NCI-H510A (cell line): Measurements from ENCODE around the gene EVA1C.
"Not testable (repeated sequence)": the region's sequence is repeated elsewhere in the genome, so short reads cannot be mapped to it uniquely, and the experiment has no call there.

ENCODE experiments used
- DNase-seq: peaks from one replicate; lab custom pipeline; 2025; lab: John Stamatoyannopoulos, UW

The EVA1C gene

GRCh38 chr21:32530809-32531208 is 118.3 kb downstream of the EVA1C start:
- not testable (repeated sequence) for DNase-seq

GRCh38 chr21:32531561-32531960 is 119.1 kb downstream of the EVA1C start:
- DNase-seq: not testable (repeated sequence)

- DNase-seq: no peak
Observed at GRCh38 chr21:32532636-32533035, 120.1 kb downstream of the EVA1C start.

- no peak for DNase-seq
Observed at GRCh38 chr21:32533053-32533452, 120.5 kb downstream of the EVA1C start.

GRCh38 chr21:32533611-32534010 is 121.1 kb downstream of the EVA1C start:
- DNase-seq: no peak

- DNase-seq: no peak
Observed at GRCh38 chr21:32534113-32534512, 121.6 kb downstream of the EVA1C start.

- no peak for DNase-seq
Observed at GRCh38 chr21:32535612-32536011, 123.1 kb downstream of the EVA1C start.

- no peak for DNase-seq
Observed at GRCh38 chr21:32537569-32537881, 125.0 kb downstream of the EVA1C start.

- DNase-seq: no peak
Observed at GRCh38 chr21:32538147-32538792, 125.8 kb downstream of the EVA1C start.

- DNase-seq: no peak
Observed at GRCh38 chr21:32539378-32539777, 126.9 kb downstream of the EVA1C start.

- DNase-seq: not testable (repeated sequence)
Observed at GRCh38 chr21:32543056-32543455, 130.6 kb downstream of the EVA1C start.

- no peak for DNase-seq
Observed at GRCh38 chr21:32543975-32544374, 131.5 kb downstream of the EVA1C start.

- DNase-seq: no peak
Observed at GRCh38 chr21:32544697-32545096, 132.2 kb downstream of the EVA1C start.

GRCh38 chr21:32545948-32546441 is 133.5 kb downstream of the EVA1C start:
- no peak for DNase-seq

GRCh38 chr21:32547018-32547417 is 134.5 kb downstream of the EVA1C start:
- no peak for DNase-seq

GRCh38 chr21:32548978-32549377 is 136.5 kb downstream of the EVA1C start:
- no peak for DNase-seq

GRCh38 chr21:32549440-32549839 is 136.9 kb downstream of the EVA1C start:
- DNase-seq: no peak

- no peak for DNase-seq
Observed at GRCh38 chr21:32549886-32550285, 137.4 kb downstream of the EVA1C start.

GRCh38 chr21:32554832-32555638 is 142.5 kb downstream of the EVA1C start:
- no peak for DNase-seq

GRCh38 chr21:32558106-32558505 is 145.6 kb downstream of the EVA1C start:
- DNase-seq: no peak

GRCh38 chr21:32559006-32559610 is 146.6 kb downstream of the EVA1C start:
- no peak for DNase-seq

GRCh38 chr21:32560896-32561295 is 148.4 kb downstream of the EVA1C start:
- DNase-seq: no peak

- DNase-seq: not testable (repeated sequence)
Observed at GRCh38 chr21:32561476-32561875, 149.0 kb downstream of the EVA1C start.
